ENCODE measurements around the gene TMEM190. TPM values are rescaled to one million over a fixed set of nuclear protein-coding genes. Genes with fewer than 3 reads are reported as not detected.
A peak's percentile ranks its signal among the peaks of the same experiment; 100 is the strongest.

The TMEM190 gene
- total and polyA plus RNA-seq, 9 of the 15 experiments (the other 6 are each of a cell fraction or from before 2014, with no cell fraction given), result not detected

DNA sequence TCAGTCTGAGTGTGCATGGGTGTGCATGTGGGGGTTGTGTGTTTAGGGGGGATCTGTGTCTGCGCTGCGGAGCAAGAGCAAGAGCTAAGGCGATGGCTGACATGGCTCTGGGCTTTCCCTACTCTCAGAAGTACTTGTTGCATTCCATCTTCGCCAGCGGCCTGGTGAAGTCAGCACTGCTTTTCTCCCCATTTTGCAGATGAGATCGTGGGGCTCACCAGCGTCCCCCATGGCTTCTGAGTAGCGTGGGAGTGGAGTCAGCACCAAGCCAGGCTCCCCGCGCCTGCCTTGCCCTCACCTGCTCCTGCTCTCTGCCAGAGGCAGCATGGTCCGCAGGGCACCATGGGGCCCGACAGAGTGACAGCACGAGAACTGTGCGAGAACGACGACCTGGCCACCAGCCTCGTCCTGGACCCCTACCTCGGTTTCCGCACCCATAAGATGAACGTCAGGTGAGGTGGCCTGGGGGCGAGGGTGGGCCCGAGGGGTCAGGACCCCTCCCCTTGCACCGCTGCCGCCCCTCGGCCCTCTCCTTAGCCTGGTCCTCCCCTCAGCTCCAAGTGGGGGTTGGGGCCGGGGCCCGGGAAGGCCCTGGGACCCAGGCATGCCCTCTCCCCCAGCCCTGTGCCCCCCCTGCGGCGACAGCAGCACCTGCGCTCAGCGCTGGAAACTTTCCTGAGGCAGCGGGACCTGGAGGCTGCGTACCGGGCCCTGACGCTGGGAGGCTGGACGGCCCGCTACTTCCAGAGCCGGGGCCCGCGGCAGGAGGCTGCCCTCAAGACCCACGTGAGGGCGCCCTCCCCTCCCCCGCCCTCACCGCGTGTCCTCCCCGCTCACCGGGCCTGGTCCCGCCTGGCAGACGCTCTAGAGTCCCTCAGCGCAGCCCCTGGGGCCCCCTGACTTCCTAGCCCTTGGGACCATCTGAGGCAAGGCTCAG is 34.8 kb upstream of the TMEM190 start:
- peak overlapping the region; percentile 82 for H3K4me2 ChIP-seq (ENCODE audit: insufficient read depth, low read length)
- DNase-seq (ENCODE audit: extremely low read depth in 1 of 4, low spot score in 3 of 4) (peak in 2 of 4 experiments; percentile 37 to 48), ATAC-seq (no peak), FAIRE-seq (no peak)
- peaks cover 47% of the 10 kb centered on the region; the same call in 2 of the 3 replicates for H3K36me3 ChIP-seq (ENCODE audit: control insufficient read depth, insufficient read depth, low read length)
- no peak overlapping the region for H2AFZ ChIP-seq (ENCODE audit: low read depth, low read length)
- H3K27ac ChIP-seq (ENCODE audit: extremely low read depth, low read depth, low read length), result peak overlapping the region; percentile 97
- peak overlapping the region; percentile 55 to 91 for H3K9ac ChIP-seq (ENCODE audit: insufficient read depth in 1 of 2, low read depth in 2 of 2, low read length in 2 of 2)
- no peaks in the 10 kb centered on the region for H3K27me3 ChIP-seq (ENCODE audit: control insufficient read depth in 2 of 2, insufficient read depth in 2 of 2, low read length in 2 of 2)
- H3K9me3 ChIP-seq (replicated peaks; ENCODE audit: control insufficient read depth, insufficient read depth, low read depth, low read length), result no peaks in the 10 kb centered on the region
- H3K9me1 ChIP-seq (ENCODE audit: control insufficient read depth, insufficient read depth, low read length), result no peaks in the 10 kb centered on the region
- TSS peak; percentile 34 for BruUV-seq (replicated peaks)
- H3K4me1 ChIP-seq (replicated peaks in 1 of 2; ENCODE audit: control insufficient read depth in 2 of 2, insufficient read depth in 2 of 2, low read length in 2 of 2), result peaks cover 7 to 72% of the 10 kb centered on the region in 2 experiments; a peak in 4 of 5 replicates
- 54% methylated on average over 18 of the region's 50 CpGs for WGBS (ENCODE audit: insufficient coverage, low coverage, missing lambda C conversion rate)
- ChIA-PET POLR2A (interaction anchor here (1.4 kb wide), 3 partner anchors 8 to 42 kb away, joined by 4 to 11 read pairs (median 6); partner anchors contain the start of gene TMEM238), CTCF (ENCODE audit: low intra/inter-chr PET ratio) (no interaction called here)
- 0 out of 2 replicates have a peak, but pooled peaks cover 6% of the 10 kb centered on the region for H4K20me1 ChIP-seq (replicated peaks; ENCODE audit: control insufficient read depth, insufficient read depth, low read length)
- in situ Hi-C loops (cut with MboI) (no loop called here), intact Hi-C loops (cut with micrococcal nuclease) (no loop called here)
- peaks cover 24% of the 10 kb centered on the region for H3K79me2 ChIP-seq (ENCODE audit: control insufficient read depth, insufficient read depth, low read length)
- H3K4me3 ChIP-seq, result peak overlapping the region; percentile 92
- TF ChIP-seq, protein P1, sequence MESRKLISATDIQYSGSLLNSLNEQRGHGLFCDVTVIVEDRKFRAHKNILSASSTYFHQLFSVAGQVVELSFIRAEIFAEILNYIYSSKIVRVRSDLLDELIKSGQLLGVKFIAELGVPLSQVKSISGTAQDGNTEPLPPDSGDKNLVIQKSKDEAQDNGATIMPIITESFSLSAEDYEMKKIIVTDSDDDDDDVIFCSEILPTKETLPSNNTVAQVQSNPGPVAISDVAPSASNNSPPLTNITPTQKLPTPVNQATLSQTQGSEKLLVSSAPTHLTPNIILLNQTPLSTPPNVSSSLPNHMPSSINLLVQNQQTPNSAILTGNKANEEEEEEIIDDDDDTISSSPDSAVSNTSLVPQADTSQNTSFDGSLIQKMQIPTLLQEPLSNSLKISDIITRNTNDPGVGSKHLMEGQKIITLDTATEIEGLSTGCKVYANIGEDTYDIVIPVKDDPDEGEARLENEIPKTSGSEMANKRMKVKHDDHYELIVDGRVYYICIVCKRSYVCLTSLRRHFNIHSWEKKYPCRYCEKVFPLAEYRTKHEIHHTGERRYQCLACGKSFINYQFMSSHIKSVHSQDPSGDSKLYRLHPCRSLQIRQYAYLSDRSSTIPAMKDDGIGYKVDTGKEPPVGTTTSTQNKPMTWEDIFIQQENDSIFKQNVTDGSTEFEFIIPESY (CRISPR knock-in tag; IDR thresholded peaks at IDR 0.05), result peak; percentile 85
- TF ChIP-seq, protein P2, sequence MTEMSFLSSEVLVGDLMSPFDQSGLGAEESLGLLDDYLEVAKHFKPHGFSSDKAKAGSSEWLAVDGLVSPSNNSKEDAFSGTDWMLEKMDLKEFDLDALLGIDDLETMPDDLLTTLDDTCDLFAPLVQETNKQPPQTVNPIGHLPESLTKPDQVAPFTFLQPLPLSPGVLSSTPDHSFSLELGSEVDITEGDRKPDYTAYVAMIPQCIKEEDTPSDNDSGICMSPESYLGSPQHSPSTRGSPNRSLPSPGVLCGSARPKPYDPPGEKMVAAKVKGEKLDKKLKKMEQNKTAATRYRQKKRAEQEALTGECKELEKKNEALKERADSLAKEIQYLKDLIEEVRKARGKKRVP (CRISPR knock-in tag; IDR thresholded peaks at IDR 0.05), result no peak
- no peak for TF ChIP-seq EHMT2 (IDR thresholded peaks at IDR 0.05)
- peak in 1 of 2 experiments; percentile 39; a peak in 1 of 4 replicates for TF ChIP-seq TEAD1 (CRISPR knock-in tag; IDR thresholded peaks at IDR 0.05)
- 0 out of 2 replicates have a peak, but pooled peaks have one; percentile 27 for TF ChIP-seq POLR2G (IDR thresholded peaks at IDR 0.05; ENCODE audit: low read depth, low read length)
- no peak for TF ChIP-seq JUN (IDR thresholded peaks at IDR 0.05; ENCODE audit: borderline replicate concordance, low read depth, low read length)
- TF ChIP-seq JUN (CRISPR knock-in tag; IDR thresholded peaks at IDR 0.05; ENCODE audit: borderline replicate concordance), result peak; percentile 41; the same call in 1 of the 2 replicates
- TF ChIP-seq, protein P3, sequence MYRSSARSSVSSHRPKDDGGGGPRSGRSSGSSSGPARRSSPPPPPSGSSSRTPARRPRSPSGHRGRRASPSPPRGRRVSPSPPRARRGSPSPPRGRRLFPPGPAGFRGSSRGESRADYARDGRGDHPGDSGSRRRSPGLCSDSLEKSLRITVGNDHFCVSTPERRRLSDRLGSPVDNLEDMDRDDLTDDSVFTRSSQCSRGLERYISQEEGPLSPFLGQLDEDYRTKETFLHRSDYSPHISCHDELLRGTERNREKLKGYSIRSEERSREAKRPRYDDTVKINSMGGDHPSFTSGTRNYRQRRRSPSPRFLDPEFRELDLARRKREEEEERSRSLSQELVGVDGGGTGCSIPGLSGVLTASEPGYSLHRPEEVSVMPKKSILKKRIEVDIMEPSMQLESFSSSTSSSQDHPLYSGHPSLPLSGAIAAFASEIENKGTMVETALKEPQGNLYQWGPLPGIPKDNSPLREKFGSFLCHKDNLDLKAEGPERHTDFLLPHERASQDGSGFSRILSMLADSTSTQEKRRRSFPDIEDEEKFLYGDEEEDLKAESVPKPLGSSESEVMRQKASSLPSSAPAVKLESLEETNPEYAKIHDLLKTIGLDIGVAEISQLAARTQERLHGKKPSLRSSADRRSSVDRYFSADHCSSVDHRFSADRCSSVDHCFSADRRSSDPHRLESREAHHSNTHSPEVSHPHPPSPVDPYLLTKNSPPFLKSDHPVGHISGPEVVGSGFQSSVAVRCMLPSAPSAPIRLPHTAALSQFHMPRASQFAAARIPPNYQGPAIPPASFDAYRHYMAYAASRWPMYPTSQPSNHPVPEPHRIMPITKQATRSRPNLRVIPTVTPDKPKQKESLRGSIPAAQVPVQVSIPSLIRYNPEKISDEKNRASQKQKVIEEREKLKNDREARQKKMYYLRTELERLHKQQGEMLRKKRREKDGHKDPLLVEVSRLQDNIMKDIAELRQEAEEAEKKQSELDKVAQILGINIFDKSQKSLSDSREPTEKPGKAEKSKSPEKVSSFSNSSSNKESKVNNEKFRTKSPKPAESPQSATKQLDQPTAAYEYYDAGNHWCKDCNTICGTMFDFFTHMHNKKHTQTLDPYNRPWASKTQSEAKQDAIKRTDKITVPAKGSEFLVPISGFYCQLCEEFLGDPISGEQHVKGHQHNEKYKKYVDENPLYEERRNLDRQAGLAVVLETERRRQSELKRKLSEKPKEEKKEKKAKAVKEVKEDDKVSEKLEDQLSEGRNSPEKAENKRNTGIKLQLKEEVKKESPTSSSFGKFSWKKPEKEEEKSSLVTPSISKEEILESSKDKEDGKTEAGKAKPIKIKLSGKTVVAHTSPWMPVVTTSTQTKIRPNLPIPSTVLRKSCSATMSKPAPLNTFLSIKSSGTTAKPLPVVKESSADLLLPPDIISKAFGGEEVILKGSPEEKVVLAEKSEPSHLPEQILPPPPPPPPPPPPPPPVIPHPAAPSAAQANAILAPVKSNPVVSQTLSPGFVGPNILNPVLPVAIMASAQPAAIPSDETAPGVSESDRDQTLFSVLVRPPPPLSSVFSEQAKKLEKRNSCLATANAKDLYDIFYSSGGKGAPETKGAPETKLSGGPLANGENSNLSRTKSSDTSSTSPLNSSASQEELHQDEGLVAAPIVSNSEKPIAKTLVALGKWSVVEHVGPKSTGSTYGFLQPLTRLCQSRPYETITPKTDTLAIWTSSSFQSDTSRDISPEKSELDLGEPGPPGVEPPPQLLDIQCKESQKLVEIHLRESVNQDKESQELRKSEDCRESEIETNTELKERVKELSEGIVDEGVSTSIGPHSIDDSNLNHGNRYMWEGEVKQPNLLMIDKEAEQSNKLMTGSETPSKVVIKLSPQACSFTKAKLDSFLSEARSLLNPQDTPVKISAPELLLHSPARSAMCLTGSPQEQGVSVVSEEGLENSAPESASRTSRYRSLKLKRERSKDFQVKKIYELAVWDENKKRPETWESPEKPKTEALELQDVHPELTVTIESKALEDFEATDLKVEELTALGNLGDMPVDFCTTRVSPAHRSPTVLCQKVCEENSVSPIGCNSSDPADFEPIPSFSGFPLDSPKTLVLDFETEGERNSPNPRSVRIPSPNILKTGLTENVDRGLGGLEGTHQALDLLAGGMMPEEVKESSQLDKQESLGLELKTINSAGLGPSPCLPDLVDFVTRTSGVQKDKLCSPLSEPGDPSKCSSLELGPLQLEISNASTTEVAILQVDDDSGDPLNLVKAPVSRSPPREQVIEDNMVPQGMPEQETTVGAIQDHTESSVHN (IDR thresholded peaks at IDR 0.05; ENCODE audit: borderline replicate concordance in 1 of 2, low read depth in 1 of 2), result no peak

All from K562 (cell line).